HCT116 (cell line): ENCODE measurements around the gene YARS2.

Source experiments
- RAD21 ChIP-seq: IDR thresholded peaks from 2 replicates; pipeline ENCODE4 v1.6.1; 2012; ENCODE audit warnings: low read depth, mild to moderate bottlenecking
- SIN3A ChIP-seq: IDR thresholded peaks from 2 replicates; pipeline ENCODE4 v1.6.1; 2012; ENCODE audit warnings: low read depth
- TF ChIP-seq, protein P1 (sequence below), 3 experiments: fragments of 200-600 bp in 1 of 3; sonication (generic) in 1 of 3; IDR thresholded peaks in 2 of 3; conservative IDR thresholded peaks in 1 of 3; 2 replicates each; pipeline ENCODE4 v1.5.1; 2012 to 2017; ENCODE audit warnings: low read depth in 2 of 3, low read length in 2 of 3, antibody characterized with exemption in 1 of 3, borderline replicate concordance in 1 of 3, control low read depth in 1 of 3, mild to moderate bottlenecking in 1 of 3, mixed read lengths in 1 of 3, mixed run types in 1 of 3, moderate library complexity in 1 of 3; ENCODE audit not compliant: insufficient read depth in 1 of 3

DNA sequence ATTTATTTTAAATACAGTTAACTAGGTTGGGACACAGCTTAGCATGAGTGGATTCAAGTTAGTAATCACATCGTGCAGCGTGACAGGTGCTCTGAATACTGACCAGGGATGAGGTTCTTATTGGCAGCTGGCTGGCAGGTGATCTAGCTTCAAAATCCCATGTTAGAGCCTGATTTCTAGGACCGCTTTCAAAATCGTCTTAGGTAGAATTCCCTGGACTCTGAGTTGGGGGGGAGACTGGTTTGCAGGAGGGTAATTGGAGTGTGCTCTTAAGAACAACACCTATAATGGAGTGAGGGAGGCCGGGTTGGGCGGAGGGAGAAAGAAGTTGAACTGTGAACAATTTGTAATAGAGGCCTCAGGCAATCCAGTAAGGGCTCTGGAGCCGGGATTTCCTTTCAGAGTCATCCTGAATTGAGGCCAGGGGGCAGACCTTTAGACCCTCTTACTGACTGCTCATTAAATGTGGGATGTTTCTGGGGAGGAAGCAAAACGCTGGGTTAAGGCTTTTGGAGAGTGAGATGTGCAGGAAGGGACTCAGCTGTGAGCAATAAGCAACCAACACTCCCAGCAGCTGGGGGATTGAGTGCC is 874 bp upstream of the YARS2 start:
- TF ChIP-seq, protein P1, sequence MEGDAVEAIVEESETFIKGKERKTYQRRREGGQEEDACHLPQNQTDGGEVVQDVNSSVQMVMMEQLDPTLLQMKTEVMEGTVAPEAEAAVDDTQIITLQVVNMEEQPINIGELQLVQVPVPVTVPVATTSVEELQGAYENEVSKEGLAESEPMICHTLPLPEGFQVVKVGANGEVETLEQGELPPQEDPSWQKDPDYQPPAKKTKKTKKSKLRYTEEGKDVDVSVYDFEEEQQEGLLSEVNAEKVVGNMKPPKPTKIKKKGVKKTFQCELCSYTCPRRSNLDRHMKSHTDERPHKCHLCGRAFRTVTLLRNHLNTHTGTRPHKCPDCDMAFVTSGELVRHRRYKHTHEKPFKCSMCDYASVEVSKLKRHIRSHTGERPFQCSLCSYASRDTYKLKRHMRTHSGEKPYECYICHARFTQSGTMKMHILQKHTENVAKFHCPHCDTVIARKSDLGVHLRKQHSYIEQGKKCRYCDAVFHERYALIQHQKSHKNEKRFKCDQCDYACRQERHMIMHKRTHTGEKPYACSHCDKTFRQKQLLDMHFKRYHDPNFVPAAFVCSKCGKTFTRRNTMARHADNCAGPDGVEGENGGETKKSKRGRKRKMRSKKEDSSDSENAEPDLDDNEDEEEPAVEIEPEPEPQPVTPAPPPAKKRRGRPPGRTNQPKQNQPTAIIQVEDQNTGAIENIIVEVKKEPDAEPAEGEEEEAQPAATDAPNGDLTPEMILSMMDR (IDR thresholded peaks at IDR 0.05 in 2 of 3, conservative IDR thresholded peaks at IDR 0.05 in 1 of 3; ENCODE audit: borderline replicate concordance in 1 of 3, insufficient read depth in 1 of 3, low read depth in 2 of 3, low read length in 2 of 3), result no peak
- TF ChIP-seq RAD21 (no peak), SIN3A (no peak)
